Stomach (tissue), 4 donors: ENCODE measurements around the gene PLPP1.

ENCODE experiments used
- POLR2A ChIP-seq, 4 donors: fragments of 450-650 bp; IDR thresholded peaks; one replicate each; pipeline ENCODE4 v1.6.1; 2016; ENCODE audit warnings: antibody characterized with exemption in 4 of 4, control low read depth in 2 of 4, mild to moderate bottlenecking in 1 of 4, moderate library complexity in 1 of 4
- TF ChIP-seq, protein P1 (sequence below), 7 experiments: fragments of 450-650 bp in 4 of 7; fragments of 200-600 bp in 3 of 7; sonication (generic) in 3 of 7; IDR thresholded peaks; one replicate each; pipeline ENCODE4 v1.5.1; 2016 to 2019; ENCODE audit warnings: antibody characterized with exemption in 7 of 7, control low read depth in 2 of 7, mild to moderate bottlenecking in 1 of 7

DNA sequence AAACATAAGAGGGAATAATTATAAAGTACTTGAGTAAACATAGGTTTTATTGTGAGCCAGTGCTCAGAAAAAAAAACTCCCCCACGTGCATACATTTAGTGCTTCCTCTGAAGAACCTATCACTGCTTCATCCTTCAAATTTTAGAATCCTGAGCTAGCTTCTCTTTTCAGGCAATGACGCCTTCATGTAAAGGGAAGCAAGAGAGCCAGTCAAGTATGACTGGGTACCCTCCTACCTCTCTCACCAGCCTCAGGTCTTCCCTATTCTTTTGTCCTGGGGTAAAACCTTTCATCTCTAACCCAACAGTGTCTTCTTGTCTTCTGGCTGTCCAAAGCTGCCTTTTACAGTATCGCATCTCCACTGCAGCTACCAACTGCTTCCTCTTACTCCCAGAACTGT, 32.0 kb downstream of the PLPP1 start:
- TF ChIP-seq, protein P1, sequence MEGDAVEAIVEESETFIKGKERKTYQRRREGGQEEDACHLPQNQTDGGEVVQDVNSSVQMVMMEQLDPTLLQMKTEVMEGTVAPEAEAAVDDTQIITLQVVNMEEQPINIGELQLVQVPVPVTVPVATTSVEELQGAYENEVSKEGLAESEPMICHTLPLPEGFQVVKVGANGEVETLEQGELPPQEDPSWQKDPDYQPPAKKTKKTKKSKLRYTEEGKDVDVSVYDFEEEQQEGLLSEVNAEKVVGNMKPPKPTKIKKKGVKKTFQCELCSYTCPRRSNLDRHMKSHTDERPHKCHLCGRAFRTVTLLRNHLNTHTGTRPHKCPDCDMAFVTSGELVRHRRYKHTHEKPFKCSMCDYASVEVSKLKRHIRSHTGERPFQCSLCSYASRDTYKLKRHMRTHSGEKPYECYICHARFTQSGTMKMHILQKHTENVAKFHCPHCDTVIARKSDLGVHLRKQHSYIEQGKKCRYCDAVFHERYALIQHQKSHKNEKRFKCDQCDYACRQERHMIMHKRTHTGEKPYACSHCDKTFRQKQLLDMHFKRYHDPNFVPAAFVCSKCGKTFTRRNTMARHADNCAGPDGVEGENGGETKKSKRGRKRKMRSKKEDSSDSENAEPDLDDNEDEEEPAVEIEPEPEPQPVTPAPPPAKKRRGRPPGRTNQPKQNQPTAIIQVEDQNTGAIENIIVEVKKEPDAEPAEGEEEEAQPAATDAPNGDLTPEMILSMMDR (IDR thresholded peaks at IDR 0.05): no peak
- TF ChIP-seq POLR2A (IDR thresholded peaks at IDR 0.05): no peak
